ENCODE results near the gene CCDC85C. TPM values are rescaled to one million over a fixed set of nuclear protein-coding genes. Genes with fewer than 3 reads are reported as not detected.

The CCDC85C gene
- total RNA-seq, 1 experiment from 2014 or later, result 36.4 TPM

DNA sequence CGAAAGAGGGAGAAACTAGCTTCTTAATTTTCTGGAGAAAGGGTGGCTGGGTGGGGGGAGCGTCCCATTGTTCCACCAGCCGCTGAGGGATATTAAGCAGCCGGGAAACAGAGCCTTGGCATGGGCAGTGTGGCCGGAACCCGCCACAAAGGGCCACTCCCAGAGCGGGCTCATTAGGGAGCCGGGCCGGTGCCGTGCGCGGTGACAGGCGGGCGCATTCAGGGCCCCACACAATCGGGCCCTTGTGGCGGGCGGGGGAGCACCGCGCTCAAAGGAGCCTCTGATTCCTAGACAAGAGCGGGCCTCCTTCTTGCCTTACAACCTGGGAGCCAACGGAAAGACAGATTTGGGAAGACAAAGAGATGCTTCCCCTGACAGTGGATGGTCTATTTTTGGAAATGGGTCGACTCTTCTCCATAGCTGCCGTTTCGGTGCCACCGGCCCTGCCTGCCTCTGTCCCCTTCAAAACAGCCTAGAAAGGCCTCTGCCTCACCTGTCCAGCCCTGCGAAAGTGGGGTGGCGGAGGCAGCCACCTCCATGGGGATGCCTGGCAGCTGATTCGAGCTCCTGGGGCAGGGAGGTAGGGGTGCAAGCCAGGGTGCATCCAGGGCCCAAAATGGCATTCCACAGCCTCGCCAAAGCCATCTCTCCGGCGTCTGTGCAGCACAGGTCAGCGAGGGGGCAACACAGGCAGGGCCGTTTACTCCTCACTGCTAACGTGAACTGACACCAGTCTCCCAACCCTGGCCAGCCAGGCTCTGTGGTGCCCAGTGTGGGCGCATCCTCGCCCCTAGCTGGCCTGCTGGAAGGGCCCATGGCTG, 10.9 kb downstream of the CCDC85C start:
- POLR2A ChIA-PET (ENCODE audit: unreplicated experiment), result no interaction called here
- Histone ChIP-seq H4K20me1 (ENCODE audit: low read length) (peaks cover 42% of the 10 kb centered on the region; the same call in 1 of the 2 replicates), H3K9ac (ENCODE audit: low read length) (no peak overlapping the region), H3K4me2 (ENCODE audit: low read length) (no peak overlapping the region), H3K9me2 (replicated peaks; ENCODE audit: low read length) (no peaks in the 10 kb centered on the region), H3K9me3 (ENCODE audit: low read length) (no peaks in the 10 kb centered on the region), H3K4me1 (ENCODE audit: insufficient read depth, low read length) (peaks cover 25% of the 10 kb centered on the region), H3K27ac (ENCODE audit: low read length) (no peak overlapping the region), H2AFZ (ENCODE audit: low read length) (no peak overlapping the region), H3K27me3 (ENCODE audit: low read length) (no peaks in the 10 kb centered on the region), H3K4me3 (ENCODE audit: low read length) (no peak overlapping the region), H3K36me3 (ENCODE audit: low read depth, low read length) (no peaks in the 10 kb centered on the region), H3F3A (ENCODE audit: low read length, unreplicated experiment) (no peaks in the 10 kb centered on the region), H3K79me2 (ENCODE audit: low read length) (peaks cover 97% of the 10 kb centered on the region)
- no peak for ATAC-seq
- TF ChIP-seq EZH2 (IDR thresholded peaks at IDR 0.05; ENCODE audit: low read length, unreplicated experiment), result no peak
- TF ChIP-seq EZH2phosphoT487 (IDR thresholded peaks at IDR 0.05; ENCODE audit: borderline replicate concordance, low read length), result no peak
- TF ChIP-seq, protein P1, sequence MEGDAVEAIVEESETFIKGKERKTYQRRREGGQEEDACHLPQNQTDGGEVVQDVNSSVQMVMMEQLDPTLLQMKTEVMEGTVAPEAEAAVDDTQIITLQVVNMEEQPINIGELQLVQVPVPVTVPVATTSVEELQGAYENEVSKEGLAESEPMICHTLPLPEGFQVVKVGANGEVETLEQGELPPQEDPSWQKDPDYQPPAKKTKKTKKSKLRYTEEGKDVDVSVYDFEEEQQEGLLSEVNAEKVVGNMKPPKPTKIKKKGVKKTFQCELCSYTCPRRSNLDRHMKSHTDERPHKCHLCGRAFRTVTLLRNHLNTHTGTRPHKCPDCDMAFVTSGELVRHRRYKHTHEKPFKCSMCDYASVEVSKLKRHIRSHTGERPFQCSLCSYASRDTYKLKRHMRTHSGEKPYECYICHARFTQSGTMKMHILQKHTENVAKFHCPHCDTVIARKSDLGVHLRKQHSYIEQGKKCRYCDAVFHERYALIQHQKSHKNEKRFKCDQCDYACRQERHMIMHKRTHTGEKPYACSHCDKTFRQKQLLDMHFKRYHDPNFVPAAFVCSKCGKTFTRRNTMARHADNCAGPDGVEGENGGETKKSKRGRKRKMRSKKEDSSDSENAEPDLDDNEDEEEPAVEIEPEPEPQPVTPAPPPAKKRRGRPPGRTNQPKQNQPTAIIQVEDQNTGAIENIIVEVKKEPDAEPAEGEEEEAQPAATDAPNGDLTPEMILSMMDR (conservative IDR thresholded peaks at IDR 0.05; ENCODE audit: low read depth, low read length), result no peak
- intact Hi-C loops (cut with micrococcal nuclease), result no loop called here
- no TSS peak for BruUV-seq (replicated peaks)
- CTCF ChIA-PET, result no interaction called here
- DNase-seq, result no peak

DNA sequence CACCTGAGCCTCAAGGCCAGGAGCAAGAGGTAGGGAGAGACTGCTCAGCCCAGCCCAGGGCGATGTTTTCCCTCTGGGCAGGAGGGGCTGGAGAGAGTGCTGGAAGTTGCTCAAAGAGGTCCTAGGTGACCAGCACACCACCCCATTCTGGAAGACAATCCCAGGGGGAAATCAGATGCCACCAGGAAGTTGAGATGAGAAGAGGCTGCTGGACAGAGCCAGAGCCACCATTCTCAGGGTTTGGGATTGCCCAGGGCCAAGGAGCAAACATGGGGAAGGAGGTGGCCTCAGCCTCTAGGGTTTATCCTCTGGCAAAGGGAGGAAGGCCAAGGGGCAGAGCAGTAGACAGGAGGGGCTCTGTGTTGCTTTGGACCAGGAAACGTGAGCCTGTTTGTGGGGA, 11.6 kb downstream of the CCDC85C start:
- ChIA-PET CTCF (no interaction called here), POLR2A (ENCODE audit: unreplicated experiment) (no interaction called here)
- DNase-seq (no peak), ATAC-seq (no peak)
- H3K4me3 ChIP-seq (ENCODE audit: low read length), result no peak overlapping the region
- no peak overlapping the region for H3K4me2 ChIP-seq (ENCODE audit: low read length)
- no peaks in the 10 kb centered on the region for H3K9me2 ChIP-seq (replicated peaks; ENCODE audit: low read length)
- no peak overlapping the region for H2AFZ ChIP-seq (ENCODE audit: low read length)
- intact Hi-C loops (cut with micrococcal nuclease), result no loop called here
- H3F3A ChIP-seq (ENCODE audit: low read length, unreplicated experiment), result no peaks in the 10 kb centered on the region
- H4K20me1 ChIP-seq (ENCODE audit: low read length), result peaks cover 35% of the 10 kb centered on the region; the same call in 1 of the 2 replicates
- H3K79me2 ChIP-seq (ENCODE audit: low read length), result peaks cover 97% of the 10 kb centered on the region
- no TSS peak for BruUV-seq (replicated peaks)
- TF ChIP-seq, protein P1 (conservative IDR thresholded peaks at IDR 0.05; ENCODE audit: low read depth, low read length), result no peak
- TF ChIP-seq EZH2phosphoT487 (IDR thresholded peaks at IDR 0.05; ENCODE audit: borderline replicate concordance, low read length) (no peak), EZH2 (IDR thresholded peaks at IDR 0.05; ENCODE audit: low read length, unreplicated experiment) (no peak)
- no peak overlapping the region for H3K9ac ChIP-seq (ENCODE audit: low read length)
- peaks cover 25% of the 10 kb centered on the region for H3K4me1 ChIP-seq (ENCODE audit: insufficient read depth, low read length)
- H3K27ac ChIP-seq (ENCODE audit: low read length), result no peak overlapping the region
- no peaks in the 10 kb centered on the region for H3K27me3 ChIP-seq (ENCODE audit: low read length)
- no peaks in the 10 kb centered on the region for H3K36me3 ChIP-seq (ENCODE audit: low read depth, low read length)
- no peaks in the 10 kb centered on the region for H3K9me3 ChIP-seq (ENCODE audit: low read length)

Measured in PC-3 (cell line).